Osteoblast (primary cell): Measurements from ENCODE around the gene EPN1. TPM values are rescaled to one million over a fixed set of nuclear protein-coding genes. Genes with fewer than 3 reads are reported as not detected.
"Not testable (repeated sequence)": the region's sequence is repeated elsewhere in the genome, so short reads cannot be mapped to it uniquely, and the experiment has no call there.

ENCODE experiments used
- DNase-seq: peaks from one replicate; pipeline ENCODE4 v3.0.0; 2011; ENCODE audit warnings: low spot score, mixed read lengths; ENCODE audit not compliant: insufficient read length; ENCODE audit errors: missing footprints
- H2AFZ ChIP-seq: 2 replicates; pipeline ENCODE4 v1.6.0; 2011; ENCODE audit warnings: mild to moderate bottlenecking, low read length
- H3K27ac ChIP-seq: 2 replicates; pipeline ENCODE4 v1.5.1; 2011; ENCODE audit warnings: mild to moderate bottlenecking, low read depth, low read length, moderate library complexity
- H3K27me3 ChIP-seq: 2 replicates; pipeline ENCODE4 v1.6.0; 2012; ENCODE audit warnings: mild to moderate bottlenecking, control low read depth, inconsistent platforms, low read length, moderate library complexity; ENCODE audit not compliant: insufficient read depth
- H3K36me3 ChIP-seq: 2 replicates; pipeline ENCODE4 v1.5.1; 2011; ENCODE audit warnings: mild to moderate bottlenecking, low read length, control low read depth, moderate library complexity; ENCODE audit not compliant: insufficient read depth
- H3K4me1 ChIP-seq: 2 replicates; pipeline ENCODE4 v1.5.1; 2011; ENCODE audit warnings: mild to moderate bottlenecking, low read length, control low read depth, moderate library complexity; ENCODE audit not compliant: insufficient read depth
- H3K4me2 ChIP-seq: 2 replicates; pipeline ENCODE4 v1.6.0; 2011; ENCODE audit warnings: mild to moderate bottlenecking, low read length; ENCODE audit not compliant: insufficient read depth
- H3K4me3 ChIP-seq: fragments of 200-600 bp; sonication (generic); 3 replicates; pipeline ENCODE4 v1.5.1; 2012; ENCODE audit warnings: mild to moderate bottlenecking, low read length, inconsistent platforms; ENCODE audit not compliant: insufficient read depth
- H3K79me2 ChIP-seq: 2 replicates; pipeline ENCODE4 v1.6.0; 2012; ENCODE audit warnings: mild to moderate bottlenecking, low read length, control low read depth, inconsistent platforms; ENCODE audit not compliant: insufficient read depth
- H3K9me3 ChIP-seq: 2 replicates; pipeline ENCODE4 v1.5.1; 2011; ENCODE audit warnings: low read depth, low read length, control low read depth
- H4K20me1 ChIP-seq: 2 replicates; pipeline ENCODE4 v1.6.0; 2012; ENCODE audit warnings: mild to moderate bottlenecking, low read length, control low read depth; ENCODE audit not compliant: insufficient read depth
- small RNA-seq: library from RNA; depleted of rRNA; stranded (forward); fragments of <200 nt; gene quantifications from one replicate; pipeline ENCODE3, GENCODE V24; 2012
- total RNA-seq: library from RNA; depleted of rRNA; stranded (reverse); fragments of >200 nt; gene quantifications from 2 replicates; pipeline ENCODE4 v1.2.3, GENCODE V29; 2012
- TF ChIP-seq, protein P1 (sequence below): IDR thresholded peaks from 2 replicates; pipeline ENCODE4 v1.5.1; 2011; ENCODE audit warnings: mild to moderate bottlenecking, low read depth, low read length, moderate library complexity; ENCODE audit errors: extremely low read depth

Gene EPN1
- total RNA-seq, 1 donor: 31.5 TPM

DNA sequence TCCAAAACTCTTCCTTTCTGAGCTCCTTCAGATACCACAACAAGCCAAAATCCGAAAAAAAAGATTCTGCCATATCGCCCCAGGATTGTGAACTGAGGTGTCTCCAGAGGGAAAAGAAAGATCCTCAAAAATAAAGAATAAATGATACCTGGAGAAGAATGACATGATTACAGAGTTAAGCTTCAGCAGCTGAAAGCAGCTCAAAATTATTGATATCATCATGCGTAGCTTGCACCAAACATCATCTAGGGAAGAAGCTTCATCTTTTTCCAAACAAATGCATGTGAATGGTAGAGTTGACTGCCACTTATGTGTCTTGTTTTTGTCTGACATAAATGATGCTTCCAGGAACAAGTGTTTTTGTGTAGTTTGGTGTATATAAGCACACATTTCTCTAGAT is 63.3 kb downstream of the EPN1 start, which contains the start of gene NLRP9:
Gene NLRP9, minus strand, starts transcription at position 101 of the 400 bp plus-strand sequence. Its CDS starts 28 bp downstream, at position 73.
- no peak within 1 kb of the TSS for H3K4me2 ChIP-seq
- H3K79me2 ChIP-seq: no peaks in the 10 kb centered on the region
- H2AFZ ChIP-seq: no peak within 1 kb of the TSS
- H3K36me3 ChIP-seq: no peaks in the 10 kb centered on the region
- no peaks in the 10 kb centered on the region for H3K27me3 ChIP-seq
- H3K27ac ChIP-seq: no peak within 1 kb of the TSS
- H3K9me3 ChIP-seq: no peaks in the 10 kb centered on the region
- no peaks in the 10 kb centered on the region for H3K4me1 ChIP-seq
- TF ChIP-seq, protein P1, sequence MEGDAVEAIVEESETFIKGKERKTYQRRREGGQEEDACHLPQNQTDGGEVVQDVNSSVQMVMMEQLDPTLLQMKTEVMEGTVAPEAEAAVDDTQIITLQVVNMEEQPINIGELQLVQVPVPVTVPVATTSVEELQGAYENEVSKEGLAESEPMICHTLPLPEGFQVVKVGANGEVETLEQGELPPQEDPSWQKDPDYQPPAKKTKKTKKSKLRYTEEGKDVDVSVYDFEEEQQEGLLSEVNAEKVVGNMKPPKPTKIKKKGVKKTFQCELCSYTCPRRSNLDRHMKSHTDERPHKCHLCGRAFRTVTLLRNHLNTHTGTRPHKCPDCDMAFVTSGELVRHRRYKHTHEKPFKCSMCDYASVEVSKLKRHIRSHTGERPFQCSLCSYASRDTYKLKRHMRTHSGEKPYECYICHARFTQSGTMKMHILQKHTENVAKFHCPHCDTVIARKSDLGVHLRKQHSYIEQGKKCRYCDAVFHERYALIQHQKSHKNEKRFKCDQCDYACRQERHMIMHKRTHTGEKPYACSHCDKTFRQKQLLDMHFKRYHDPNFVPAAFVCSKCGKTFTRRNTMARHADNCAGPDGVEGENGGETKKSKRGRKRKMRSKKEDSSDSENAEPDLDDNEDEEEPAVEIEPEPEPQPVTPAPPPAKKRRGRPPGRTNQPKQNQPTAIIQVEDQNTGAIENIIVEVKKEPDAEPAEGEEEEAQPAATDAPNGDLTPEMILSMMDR: no peak
- H3K4me3 ChIP-seq: no peak within 1 kb of the TSS
- H4K20me1 ChIP-seq: no peaks in the 10 kb centered on the region
- DNase-seq: no peak

DNA sequence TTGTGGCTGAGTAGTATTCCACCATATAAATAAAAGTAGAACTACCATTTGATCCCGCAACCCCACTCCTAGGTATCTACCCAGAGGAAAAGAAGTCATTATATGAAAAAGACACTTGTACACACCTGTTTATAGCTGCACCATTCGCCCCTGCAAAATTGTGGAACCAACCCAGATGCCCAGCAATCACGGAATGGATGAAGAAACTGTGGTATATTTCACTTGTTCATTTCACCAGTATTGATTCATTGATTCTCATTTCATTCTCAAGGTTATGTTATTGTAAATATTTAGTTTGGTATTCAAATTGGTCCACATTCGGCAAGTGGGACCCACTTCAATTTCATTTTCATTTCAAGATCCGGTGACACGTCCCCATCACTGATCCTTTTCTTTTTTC is 75.7 kb downstream of the EPN1 start:
- no peaks in the 10 kb centered on the region for H3K9me3 ChIP-seq
- H3K79me2 ChIP-seq: no peaks in the 10 kb centered on the region
- TF ChIP-seq, protein P1: no peak

DNA sequence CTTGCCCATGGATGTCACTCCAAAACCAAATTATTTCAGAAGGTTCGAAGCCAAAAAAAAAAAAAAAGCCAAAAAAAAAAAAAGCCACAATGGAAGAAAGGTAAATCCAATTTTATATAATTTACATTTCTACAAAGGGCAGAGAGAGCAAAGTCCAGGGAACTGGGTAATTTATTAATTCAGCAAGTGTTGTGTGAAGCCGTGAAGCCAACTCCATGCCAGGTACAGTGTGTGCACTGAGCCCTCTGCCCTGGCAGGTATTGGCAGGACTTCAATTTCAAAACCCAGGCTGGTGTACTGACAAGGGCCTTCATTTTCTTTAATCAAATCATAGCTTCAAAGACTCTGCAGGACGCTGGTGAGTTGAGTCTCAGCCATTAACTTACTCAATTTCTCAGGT is 78.4 kb downstream of the EPN1 start:
- no peaks in the 10 kb centered on the region for H3K27me3 ChIP-seq
- H4K20me1 ChIP-seq: no peaks in the 10 kb centered on the region
- no peaks in the 10 kb centered on the region for H3K9me3 ChIP-seq
- no peaks in the 10 kb centered on the region for H3K36me3 ChIP-seq
- no peak overlapping the region for H2AFZ ChIP-seq
- DNase-seq: no peak
- H3K79me2 ChIP-seq: no peaks in the 10 kb centered on the region
- no peaks in the 10 kb centered on the region for H3K4me1 ChIP-seq
- TF ChIP-seq, protein P1: no peak
- no peak overlapping the region for H3K27ac ChIP-seq
- no peak overlapping the region for H3K4me2 ChIP-seq
- H3K4me3 ChIP-seq: no peak overlapping the region

More for the DNA sequence above, 75.7 kb downstream of the EPN1 start:
- H3K4me3 ChIP-seq: no peak overlapping the region
- no peaks in the 10 kb centered on the region for H4K20me1 ChIP-seq
- H2AFZ ChIP-seq: no peak overlapping the region
- H3K27me3 ChIP-seq: no peaks in the 10 kb centered on the region
- no peak overlapping the region for H3K27ac ChIP-seq
- DNase-seq: no peak
- H3K4me1 ChIP-seq: no peaks in the 10 kb centered on the region
- H3K36me3 ChIP-seq: no peaks in the 10 kb centered on the region
- no peak overlapping the region for H3K4me2 ChIP-seq

DNA sequence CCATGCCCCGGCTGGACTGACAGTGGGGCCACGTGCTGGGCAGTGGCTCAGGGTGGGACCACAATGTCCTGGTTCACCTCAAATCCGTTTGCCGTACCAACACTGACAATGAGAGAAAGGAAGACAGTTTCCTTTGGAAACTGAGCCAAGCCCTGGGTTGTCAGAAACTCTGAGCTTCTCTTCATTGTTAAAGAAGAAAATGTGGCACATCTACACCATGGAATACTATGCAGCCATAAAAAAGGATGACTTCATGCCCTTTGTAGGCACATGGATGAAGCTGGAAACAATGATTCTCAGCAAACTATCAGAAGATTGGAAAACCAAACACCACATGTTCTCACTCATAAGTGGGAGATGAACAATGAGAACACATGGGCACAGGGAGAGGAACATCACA is 81.8 kb downstream of the EPN1 start:
- not testable (repeated sequence) for H3K9me3 ChIP-seq, DNase-seq, H2AFZ ChIP-seq, H3K4me2 ChIP-seq, H3K27ac ChIP-seq, H3K79me2 ChIP-seq, H3K27me3 ChIP-seq, H3K4me3 ChIP-seq, H3K4me1 ChIP-seq, H4K20me1 ChIP-seq, H3K36me3 ChIP-seq

DNA sequence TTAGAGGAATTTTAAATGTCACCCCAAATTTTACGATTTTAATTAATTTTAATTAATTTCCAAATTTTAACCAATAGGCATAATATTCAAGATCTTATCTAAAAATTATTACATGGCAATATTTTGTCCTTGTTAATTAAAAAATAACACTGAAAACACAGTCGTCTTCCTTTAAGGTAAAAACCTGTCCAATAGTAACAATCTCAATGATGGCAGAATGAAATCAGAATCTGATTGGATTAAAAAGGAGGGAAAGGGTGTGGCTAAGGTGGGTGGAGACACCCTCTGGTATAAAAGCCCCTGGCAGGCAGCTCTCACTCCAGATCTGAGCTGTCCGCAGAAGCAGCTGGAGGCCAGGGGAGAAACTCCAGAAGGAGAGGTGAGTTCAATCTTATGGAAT is 83.8 kb downstream of the EPN1 start, which contains the start of gene RFPL4A:
Gene RFPL4A, plus strand, starts transcription at position 301 of the 400 bp plus-strand sequence. CDS start 2,704 bp downstream, outside the sequence.
- H3K4me3 ChIP-seq, H3K4me2 ChIP-seq, H3K79me2 ChIP-seq, DNase-seq, H3K4me1 ChIP-seq, H3K27ac ChIP-seq, H2AFZ ChIP-seq, H3K9me3 ChIP-seq, H3K27me3 ChIP-seq, H4K20me1 ChIP-seq, H3K36me3 ChIP-seq: not testable (repeated sequence)

Small RNA genes within 50 kb of the gene (small RNA-seq; reads per million reads assigned to genes)
- not detected for gene AC010525.2

Other genes starting within 250 kb of the EPN1 start
- gene SHISA7, start 231.9 kb upstream of the EPN1 start, total RNA-seq: not detected in 2 replicates
- 55.4 and 65.1 TPM in 2 replicates for gene ISOC2, start 213.6 kb upstream of the EPN1 start, total RNA-seq
- gene C19orf85, start 210.5 kb upstream of the EPN1 start, total RNA-seq: not detected in 2 replicates
- gene ZNF628, start 198.6 kb upstream of the EPN1 start, total RNA-seq: 1.5 and 2.9 TPM in 2 replicates
- gene NAT14, start 190.0 kb upstream of the EPN1 start, total RNA-seq: 8.3 and 11.2 TPM in 2 replicates
- gene SSC5D, start 186.8 kb upstream of the EPN1 start, total RNA-seq: 22.7 and 77.4 TPM in 2 replicates
- gene SBK2, start 138.1 kb upstream of the EPN1 start, total RNA-seq: not detected in 2 replicates
- gene SBK3, start 129.7 kb upstream of the EPN1 start, total RNA-seq: not detected in 2 replicates
- 6.9 and 7.4 TPM in 2 replicates for gene ZNF579, start 94.4 kb upstream of the EPN1 start, total RNA-seq
- gene FIZ1, start 75.7 kb upstream of the EPN1 start, total RNA-seq: 2.9 and 3.6 TPM in 2 replicates
- gene ZNF524, start 74.9 kb upstream of the EPN1 start, total RNA-seq: 11.2 TPM in 2 replicates
- 1.4 and 1.5 TPM in 2 replicates for gene ZNF865, start 69.6 kb upstream of the EPN1 start, total RNA-seq
- gene ZNF784, start 50.7 kb upstream of the EPN1 start, total RNA-seq: 6.5 and 8.7 TPM in 2 replicates
- 6.5 and 8.3 TPM in 2 replicates for gene ZNF580, start 34.2 kb upstream of the EPN1 start, total RNA-seq
- 25.7 and 28.6 TPM in 2 replicates for gene ZNF581, start 31.6 kb upstream of the EPN1 start, total RNA-seq
- gene CCDC106, start 27.0 kb upstream of the EPN1 start, total RNA-seq: 10.5 and 13.3 TPM in 2 replicates
- gene U2AF2, start 20.2 kb upstream of the EPN1 start, total RNA-seq: 64.5 and 70.2 TPM in 2 replicates
- not detected in 2 replicates for gene NLRP9, start 63.2 kb downstream of the EPN1 start, total RNA-seq
- gene RFPL4A, start 83.9 kb downstream of the EPN1 start, total RNA-seq: not detected in 2 replicates
- not detected in 2 replicates for gene RFPL4AL1, start 93.9 kb downstream of the EPN1 start, total RNA-seq
- not detected in 2 replicates for gene NLRP11, start 156.8 kb downstream of the EPN1 start, total RNA-seq
- gene NLRP4, start 161.3 kb downstream of the EPN1 start, total RNA-seq: not detected in 2 replicates